HG02798 (cell line): ENCODE data around the gene MORN1.

Experiments used
- ATAC-seq: cut with Tn5 transposase; IDR thresholded peaks from one replicate; pipeline ENCODE4 v1.9.1; 2021; ENCODE audit warnings: mild to moderate bottlenecking; ENCODE audit not compliant: unreplicated experiment, poor library complexity

Gene MORN1

DNA sequence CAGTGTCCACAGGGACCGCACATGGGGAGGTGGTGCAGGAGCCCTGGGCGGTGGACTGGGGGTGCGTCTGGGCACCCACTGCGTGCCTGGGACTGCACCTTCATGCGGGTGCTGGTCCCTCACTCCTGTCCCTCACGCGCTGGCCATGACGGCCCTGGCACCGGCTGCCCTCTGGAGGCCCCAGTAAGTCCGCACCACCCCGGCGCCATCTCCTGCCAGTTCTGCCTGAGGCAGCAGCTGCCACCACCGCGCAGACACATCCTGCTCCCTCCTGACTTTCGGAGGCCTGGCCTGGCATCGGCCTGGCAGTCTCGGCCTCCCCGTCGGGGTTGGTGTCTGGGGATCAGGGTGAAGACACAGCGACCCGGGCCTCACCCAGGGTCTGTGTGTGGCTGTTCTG lies 64.8 kb downstream of the MORN1 start:
- no peak for ATAC-seq

DNA sequence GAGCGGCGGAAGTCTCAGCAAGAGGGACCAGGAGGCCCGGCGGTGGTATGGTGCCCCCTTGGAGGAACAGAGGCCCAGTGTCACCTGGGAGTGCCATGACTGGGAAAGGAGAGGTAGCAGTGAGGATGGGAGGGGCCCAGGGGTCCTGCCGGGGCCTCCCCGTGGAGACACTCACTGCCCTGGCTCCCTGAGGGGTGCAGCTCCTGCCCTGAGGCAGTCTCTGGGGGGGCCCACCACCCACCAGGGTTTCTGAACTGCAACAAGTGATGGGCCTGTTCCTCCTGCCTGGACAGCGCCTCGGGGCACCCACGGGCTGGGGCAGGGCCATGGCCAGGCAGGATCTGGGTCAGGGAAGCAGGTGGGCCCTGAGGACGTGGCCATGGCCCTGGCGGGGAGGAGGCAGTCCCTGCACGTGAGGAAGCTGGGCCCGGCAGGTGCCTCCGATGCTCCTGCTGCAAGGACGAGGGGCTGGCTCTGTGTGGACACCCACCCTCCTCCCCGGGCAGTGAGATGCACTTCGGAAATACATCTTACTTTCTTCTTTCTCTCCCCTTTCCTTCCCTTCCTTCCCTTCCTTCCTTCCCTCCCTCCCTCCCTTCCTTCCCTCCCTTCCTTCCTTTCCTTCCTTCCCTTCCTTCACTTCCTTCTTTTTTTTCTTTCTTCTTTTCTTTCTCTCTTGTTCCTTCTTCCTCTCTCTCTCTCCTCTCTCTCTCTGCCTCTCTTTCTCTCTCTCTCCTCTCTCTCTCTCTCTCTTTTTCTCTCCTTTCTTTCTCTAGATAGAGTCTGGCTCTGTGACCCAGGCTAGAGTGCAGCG lies 66.6 kb downstream of the MORN1 start:
- no peak for ATAC-seq

DNA sequence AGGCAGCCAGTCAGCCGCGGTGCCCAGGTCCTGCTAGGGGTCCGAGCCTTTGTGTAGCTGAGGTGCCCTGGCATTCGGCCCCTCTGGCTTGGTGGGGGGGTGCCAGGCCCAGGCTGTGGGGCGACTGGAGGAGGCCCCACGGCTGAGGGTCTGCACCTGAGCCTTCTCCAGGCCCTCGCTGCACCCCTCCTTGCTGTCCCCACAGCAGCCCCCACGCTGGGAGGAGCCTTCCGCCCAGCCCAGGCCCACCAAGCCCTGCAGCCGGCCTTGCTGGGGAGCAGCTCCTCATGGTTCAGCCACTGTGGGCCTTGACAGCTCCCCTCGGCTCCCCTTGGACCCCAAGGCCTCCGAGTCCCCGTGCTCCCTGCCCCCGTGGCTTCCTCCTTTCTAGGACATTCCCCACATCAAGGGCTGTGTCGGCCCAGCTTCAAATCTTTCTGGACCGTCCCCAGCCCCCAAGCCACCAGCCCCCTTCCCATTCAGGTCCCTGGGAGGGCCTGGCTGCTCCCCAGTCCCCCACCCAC lies 67.8 kb downstream of the MORN1 start:
- ATAC-seq = no peak

DNA sequence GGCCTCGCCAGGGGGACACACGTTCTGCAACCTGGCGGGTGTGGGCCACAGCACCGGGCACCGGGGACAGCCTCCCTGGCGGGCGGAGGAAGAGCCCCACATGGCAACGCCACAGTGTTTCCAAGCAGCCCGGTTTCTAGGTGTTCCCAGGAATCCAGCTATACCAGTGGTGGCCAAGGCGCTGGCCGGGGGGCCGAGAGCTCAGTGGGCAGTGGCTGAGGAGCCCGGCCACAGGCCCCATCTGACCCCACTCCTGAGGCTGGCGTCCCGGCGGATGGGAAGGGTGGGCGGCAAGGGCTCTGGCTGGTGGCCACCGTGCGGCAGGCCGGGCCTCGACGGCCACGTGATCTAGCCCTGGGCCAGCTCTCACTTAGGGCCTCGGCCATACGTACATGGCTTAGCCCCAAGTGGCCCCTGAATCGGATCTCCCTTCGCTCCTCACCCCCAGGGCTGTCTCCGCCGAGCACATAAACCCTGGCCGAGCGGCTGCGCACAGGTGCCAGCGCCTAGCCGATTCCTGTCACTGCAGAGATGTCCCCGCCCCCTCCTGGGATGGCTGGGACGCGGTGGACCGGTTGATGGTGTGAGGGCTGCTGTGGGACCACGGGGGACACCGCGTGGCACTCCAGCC lies 68.7 kb downstream of the MORN1 start:
- ATAC-seq = no peak

DNA sequence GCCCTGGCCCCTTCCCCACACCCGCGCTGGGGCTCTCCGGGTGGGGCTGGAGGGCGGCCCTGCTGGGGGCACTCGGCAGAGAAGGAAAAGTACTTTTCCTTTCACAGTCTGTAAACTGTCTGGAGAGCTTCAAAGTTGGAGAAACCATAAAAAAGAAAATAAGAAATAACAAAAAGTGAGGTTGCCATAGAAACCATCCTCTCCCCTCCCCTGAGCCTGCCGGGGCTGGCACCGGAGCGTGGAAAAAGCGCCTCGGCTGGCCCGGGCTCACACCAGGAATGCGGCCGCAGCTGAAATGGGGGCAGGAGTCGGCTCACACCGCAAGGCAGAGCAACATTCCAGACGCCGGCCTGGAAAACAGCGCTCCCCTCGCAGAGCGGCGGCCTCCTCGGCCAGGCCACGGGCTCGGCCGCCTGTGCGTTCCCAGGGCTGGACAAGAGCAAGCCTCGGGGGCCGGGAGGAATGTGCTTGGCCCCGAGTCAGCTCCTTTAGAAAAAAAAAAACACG lies 69.2 kb downstream of the MORN1 start:
- ATAC-seq = no peak

DNA sequence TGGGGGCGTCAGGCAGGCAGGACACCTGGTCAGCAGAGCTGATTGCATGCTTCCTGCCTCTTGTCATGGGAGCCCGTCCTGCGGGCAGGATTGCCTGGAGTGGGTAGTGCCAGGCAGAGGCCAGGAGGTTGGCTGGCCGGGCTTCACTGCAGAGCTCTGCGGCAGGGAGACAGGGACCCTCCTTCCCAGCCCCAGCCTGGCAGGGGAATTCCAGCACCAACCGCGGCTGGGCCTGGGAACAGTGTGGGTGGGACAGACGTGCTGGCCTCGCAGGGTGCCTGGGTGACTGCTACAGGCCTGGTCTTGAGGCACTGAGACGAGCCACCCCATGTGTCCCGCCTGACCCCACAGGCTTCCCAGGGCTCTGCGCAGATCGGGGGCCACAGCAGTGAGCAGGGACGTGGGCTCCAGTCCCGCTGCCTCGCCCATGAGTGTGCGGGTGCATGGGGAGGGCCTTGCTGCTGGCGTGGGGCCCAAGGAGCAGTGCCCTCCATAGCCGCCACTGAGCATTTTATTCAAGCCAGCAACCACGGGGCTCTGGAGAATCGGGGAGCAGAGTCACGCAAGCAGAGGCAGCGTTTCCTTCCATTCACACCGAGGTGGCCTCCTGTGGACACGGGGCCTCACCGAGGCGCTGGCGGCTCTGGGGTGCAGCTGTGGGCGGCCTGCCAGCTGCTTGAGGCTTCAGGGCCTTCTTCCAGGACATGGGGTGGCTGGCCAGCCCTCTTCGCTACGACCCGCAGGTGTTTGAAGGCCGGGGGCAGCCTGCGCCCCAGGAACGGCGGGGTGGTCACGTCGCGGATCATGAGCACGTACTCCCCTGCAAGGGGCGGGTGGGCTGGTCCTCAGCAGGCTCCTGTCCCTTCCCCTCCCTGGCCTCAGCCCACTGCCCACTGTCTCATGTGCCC lies 70.3 kb downstream of the MORN1 start:
- no peak for ATAC-seq

DNA sequence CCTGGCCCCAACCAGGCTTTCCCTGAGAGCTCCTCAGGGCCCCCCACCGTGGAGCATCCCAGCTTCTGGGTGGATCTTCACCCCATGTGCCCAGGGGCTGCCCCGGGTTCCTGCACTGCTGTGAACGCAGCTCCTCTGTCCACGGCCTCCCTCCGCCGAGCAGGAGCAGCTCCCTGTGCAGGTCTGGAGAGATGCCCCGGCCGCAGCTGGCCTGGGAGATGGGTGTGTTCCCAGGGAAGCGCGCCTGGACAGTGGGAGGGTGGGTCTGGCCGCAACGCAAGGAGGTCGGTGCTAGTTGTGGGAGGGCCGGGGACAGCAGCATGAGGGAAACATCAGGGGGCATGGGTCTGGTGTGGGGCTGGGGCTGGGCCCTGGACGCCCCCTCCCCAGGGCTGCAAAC lies 71.3 kb downstream of the MORN1 start:
- ATAC-seq = no peak

DNA sequence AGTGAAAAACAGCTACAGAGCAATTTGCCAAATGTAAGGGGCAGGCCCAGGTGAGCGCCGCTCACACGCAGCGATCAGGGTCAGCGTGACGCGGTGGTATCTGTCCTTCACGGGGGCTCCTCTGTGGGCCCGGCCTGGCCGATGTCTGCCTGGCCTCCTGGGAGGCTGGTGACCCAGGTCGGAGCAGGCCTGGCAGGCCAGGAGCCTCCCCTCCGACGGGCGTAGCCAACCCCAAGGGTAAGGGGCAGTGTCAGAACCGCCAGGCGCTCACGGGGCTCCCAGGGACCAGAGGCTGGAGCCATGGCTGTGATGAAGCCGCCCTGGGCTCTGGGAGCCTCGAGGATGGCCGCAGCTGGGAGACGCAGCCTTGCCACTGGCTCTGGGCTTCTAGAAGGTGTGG lies 72.1 kb downstream of the MORN1 start:
- no peak for ATAC-seq

DNA sequence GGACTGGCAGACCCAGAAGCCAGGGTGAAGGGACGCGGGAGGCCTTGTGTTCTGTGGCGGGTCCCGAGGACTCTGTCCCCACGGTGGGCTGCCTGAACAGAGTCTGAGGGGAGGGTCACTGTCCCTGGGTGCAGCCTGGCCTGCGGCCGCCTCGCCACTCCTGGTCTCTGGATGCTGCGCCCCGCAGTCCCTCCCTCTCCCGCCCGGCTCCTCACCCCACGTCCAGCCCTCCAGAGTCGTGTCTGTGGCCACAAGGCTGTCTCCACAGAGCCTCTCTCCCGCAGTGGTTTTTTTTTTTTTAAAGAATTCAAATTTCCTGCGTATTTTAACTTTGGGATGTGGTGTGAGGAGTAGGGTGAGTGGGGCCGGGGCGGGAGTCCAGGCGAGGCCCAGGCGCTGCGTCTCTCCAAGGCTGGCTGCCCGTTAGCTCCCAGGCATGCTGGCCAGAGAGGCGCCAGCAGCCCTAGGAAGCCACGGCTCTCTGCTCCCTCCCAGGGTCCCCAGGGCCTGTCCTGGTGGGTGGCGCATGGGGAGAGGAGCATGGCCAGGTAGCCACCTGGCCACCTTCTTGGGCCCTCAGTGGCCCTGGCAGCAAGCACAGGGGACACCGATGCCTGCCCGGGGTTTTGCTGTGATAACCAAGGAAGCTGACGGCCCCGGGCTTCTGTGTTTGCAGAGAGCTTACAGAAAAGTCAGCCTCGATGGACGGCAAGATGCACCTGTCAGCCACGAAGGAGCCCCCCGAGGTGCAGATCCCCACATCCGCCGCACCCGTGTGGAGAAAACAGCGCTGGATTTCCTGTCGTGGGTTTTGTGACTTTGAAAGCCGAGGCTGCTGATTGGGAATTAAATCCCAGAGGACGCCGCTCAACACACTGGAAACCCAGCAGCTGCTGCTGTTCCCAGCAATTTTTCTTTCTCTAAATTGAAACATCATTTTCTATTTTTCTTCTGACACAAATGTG lies 72.8 kb downstream of the MORN1 start:
- ATAC-seq = no peak

DNA sequence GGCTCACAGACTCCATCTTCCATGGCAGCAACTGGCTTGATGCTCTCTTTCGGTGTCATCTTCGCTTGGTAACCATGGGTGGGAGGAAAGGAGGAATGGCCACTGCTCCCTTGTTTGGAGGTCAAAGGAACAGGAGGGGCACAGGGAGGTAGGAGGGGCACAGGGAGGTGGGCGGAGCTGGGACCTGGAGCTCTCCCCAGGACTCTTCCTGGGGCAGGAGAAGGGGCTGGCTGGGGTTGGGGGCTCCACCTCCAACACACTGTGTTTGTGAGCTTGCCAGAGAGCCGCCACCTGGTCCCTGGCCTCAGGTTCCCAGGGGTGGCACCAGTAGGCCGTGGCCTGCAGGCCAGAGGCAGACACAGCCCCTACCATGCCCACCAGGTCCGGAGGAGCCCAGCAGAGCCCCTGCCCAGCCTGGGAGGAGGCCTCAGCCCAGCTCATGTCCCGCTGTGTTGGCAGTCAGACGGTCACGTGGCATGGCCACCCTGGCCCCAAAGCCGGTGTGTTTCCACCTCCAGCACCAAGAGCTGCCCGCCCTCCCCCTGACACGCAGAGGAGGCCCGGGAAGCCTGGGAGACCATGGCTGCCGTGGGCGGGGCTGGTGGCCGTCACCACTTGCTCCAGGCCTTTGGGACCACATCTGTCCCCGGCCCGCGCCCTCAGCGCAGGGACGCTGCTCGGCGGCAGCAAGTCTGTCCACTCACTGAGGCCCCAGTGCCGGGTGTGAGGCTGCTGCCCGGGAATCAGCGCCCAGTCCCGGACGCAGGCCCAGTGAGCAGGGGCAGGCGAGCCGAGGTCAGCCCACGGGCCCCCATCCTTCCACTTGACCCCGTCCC lies 73.9 kb downstream of the MORN1 start:
- no peak for ATAC-seq

DNA sequence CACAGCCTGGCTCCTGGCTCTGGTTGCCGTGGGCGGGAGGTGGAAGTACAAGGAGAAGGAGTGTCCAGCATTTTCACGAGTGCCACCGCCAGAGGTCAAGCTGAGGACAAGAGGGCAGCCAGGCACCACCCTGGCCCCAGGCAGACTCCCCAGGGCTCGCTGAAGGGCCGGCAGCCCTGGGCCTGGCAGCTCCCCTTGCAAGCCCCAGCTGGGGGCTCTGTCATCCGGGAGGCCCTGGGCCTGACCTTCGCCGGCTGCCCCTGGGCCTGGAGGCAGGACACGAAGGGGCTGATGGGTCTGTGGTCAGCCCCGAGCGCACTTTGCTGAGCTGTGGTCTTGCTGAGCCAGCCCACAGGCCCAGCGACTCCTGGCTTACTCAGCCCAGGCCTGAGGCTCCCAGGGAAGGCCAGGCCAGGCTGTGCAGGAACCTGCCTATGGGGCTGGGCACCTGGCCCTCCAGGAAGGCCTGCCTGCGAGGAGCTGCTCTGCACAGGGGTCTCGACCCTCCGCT lies 74.8 kb downstream of the MORN1 start:
- ATAC-seq = no peak

DNA sequence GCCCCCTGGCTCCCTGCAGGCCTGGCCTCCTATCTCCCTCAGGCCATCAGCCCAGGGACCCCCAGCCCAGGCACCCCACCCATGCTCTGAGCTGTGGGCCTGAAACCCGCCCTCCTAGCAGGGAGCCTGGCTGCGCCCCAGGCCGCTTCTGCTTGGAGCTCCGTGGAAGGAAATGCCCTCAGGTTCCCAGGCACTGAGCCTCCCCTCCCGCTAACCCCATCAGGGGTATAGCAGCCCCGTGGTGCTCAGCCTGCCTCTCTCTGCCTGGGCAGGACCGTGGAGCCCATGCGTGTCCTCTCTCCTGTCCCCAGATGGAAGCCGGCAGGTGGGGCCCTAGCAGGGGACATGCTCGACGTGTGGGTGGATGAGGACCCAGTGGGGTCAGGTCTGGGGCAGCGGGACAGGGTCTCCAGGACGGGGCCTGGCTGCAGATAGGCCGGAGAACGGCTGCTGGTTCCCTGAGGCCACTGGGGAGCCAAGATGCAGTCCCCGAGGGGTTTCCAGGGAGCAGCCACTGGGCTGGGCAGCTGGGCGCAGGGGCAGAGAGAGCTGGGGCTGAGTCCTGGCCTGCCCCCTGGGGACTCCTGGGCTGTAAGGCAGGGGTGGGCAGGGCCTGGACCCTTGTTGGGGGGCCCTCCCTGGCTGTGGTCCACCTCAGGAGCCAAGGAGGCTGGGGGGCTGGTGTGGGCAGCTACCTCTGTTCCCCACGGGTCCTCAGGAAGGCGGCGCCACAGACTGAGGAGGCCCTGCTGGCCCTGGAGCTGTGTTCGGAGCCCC lies 75.5 kb downstream of the MORN1 start:
- ATAC-seq = no peak

DNA sequence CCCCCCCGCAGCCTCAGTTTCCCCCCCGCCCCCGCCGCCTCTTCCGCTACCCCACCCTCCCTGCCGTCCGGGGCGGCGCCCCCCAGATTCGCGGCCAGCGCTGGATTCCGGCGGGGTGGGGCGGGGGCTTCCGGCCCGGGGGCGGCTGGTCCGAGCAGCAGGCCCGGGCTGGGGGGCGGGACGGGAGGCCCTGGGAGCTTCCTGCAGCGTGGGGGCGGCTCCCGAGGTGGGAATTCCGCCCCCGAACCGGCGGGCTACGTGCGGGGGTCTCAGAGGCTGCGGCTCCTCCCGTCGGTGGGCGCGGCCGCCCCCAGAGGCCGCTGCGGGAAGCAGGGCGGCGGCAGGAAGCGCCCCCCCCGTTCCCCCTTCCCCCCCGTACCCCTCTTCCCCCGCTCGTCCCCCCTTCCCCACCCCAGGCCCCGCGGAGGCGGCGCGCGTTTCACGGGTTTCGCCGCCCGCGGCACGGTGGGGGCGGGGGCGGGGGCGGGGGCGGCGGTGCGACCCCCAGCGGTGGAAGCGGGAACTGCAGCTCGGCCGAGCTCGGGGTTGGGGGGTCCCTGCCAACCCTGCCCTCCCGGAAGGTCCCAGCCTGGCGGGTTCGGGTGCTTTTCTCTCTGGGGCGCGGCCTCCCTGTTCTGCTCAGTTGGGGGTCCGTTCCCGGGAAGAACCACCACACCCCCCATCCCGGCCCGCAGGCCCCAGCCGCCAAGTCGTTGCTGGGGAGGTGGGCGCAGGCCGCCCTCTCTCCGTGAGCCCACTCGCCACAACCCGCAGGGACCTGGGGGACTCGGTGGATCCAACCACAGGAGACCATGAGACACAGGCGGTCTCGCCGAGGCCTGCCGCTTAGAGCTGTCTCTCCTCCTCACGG lies 76.3 kb downstream of the MORN1 start:
- ATAC-seq = peak; percentile 33

DNA sequence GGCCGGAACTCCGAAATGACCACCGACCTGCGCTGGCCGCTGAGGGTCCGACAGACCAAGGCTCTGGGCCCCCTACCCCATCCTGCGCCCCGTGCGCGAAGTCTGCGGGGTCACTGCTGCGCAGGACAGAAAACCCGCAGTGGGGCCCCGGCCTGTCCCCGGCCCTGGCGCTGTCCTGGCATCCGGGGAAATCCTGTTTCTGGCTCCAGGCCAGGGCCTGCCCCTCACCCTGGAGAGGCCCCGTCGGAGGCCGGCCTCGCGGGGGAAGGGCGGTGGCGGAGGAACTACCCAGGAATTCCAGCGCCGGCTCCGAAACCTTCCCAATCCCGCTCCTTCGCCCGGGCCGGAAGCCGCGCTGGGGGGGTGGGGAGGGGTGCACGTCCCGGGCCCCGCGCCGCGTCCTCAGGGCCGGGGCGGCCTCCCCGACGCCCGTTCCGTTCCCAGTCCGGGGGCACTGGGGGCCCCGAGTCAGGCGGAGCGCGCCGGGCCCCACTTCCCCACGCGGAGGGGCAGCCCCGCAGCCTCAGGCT lies 77.0 kb downstream of the MORN1 start:
- ATAC-seq = no peak

DNA sequence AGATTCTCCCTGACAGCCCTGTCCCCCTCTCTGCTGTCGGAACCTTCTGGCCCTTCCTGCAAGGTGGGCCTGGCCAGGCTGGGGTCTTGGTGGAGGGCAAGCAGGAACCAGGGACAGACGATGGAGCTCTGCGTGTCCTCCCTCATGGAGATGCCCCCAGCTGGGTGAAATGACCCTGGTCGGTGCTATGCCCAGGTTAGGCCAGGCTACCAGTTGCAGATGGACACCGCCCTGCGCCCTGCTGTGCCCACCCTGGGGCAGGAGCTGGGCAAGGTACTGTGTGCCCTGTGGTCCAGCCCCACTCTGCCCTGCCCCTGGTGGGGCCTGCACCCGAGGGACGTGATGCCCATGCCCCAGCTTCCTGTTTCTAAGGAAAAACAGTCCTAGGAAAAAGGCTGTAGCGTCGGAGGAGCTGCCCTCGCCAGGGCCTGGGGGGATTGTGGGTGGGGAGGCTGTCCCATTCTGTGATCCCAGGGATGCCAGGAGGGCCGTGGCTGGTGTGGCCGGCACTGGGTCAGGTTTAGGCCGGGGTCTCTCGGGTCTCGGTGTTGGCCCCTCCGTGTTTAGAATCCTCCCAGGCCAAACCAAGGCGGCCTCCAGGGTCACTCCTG lies 77.6 kb downstream of the MORN1 start:
- ATAC-seq = no peak
